ENCODE measurements around the gene C20orf96.

C20orf96 gene

GRCh38 chr20:300345-300990 lies 9.9 kb upstream of the C20orf96 start:
- TF ChIP-seq CTCF (conservative IDR thresholded peaks at IDR 0.05), result no peak
- peak overlapping the region; percentile 100 for H3K27ac ChIP-seq

- TF ChIP-seq CTCF (conservative IDR thresholded peaks at IDR 0.05), result no peak
Measured at GRCh38 chr20:298776-299391, 8.3 kb upstream of the C20orf96 start.

GRCh38 chr20:297925-298775 lies 7.6 kb upstream of the C20orf96 start:
- no peak for TF ChIP-seq CTCF (conservative IDR thresholded peaks at IDR 0.05)
- peak overlapping the region; percentile 100 for H3K27ac ChIP-seq

More at GRCh38 chr20:298776-299391, 8.3 kb upstream of the C20orf96 start:
- peak overlapping the region; percentile 100 for H3K27ac ChIP-seq

GRCh38 chr20:297098-297924 lies 6.8 kb upstream of the C20orf96 start, which contains the start of gene ZCCHC3:
Gene ZCCHC3, plus strand, starts transcription at chr20:297570. Its CDS starts 17 bp downstream, at chr20:297587.
- TF ChIP-seq CTCF (conservative IDR thresholded peaks at IDR 0.05), result peak; percentile 29; the same call in 1 of the 2 replicates
- H3K27ac ChIP-seq, result peak within 1 kb of the TSS; percentile 100

- TF ChIP-seq CTCF (conservative IDR thresholded peaks at IDR 0.05), result no peak
- H3K27ac ChIP-seq, result no peak overlapping the region
Measured at GRCh38 chr20:295804-296203, 5.3 kb upstream of the C20orf96 start.

GRCh38 chr20:294602-295001 lies 4.1 kb upstream of the C20orf96 start:
- H3K27ac ChIP-seq, result no peak overlapping the region
- no peak for TF ChIP-seq CTCF (conservative IDR thresholded peaks at IDR 0.05)

Measured in VCaP (cell line).